Neural cell (in vitro differentiated cells): ENCODE measurements around the gene MICALL1.

Experiments
- CTCF ChIP-seq: fragments of 450-650 bp; IDR thresholded peaks from 2 replicates; pipeline ENCODE4 v1.5.1; 2014; ENCODE audit warnings: antibody characterized with exemption, mild to moderate bottlenecking, moderate library complexity; ENCODE audit not compliant: poor library complexity, severe bottlenecking
- POLR2AphosphoS5 ChIP-seq: IDR thresholded peaks from 2 replicates; pipeline ENCODE4 v1.6.1; 2012
- RAD21 ChIP-seq: fragments of 450-650 bp; conservative IDR thresholded peaks from 2 replicates; pipeline ENCODE4 v1.6.1; 2014; ENCODE audit warnings: antibody characterized with exemption, mild to moderate bottlenecking, moderate library complexity
- REST ChIP-seq: IDR thresholded peaks from 2 replicates; pipeline ENCODE4 v1.6.1; 2012; ENCODE audit warnings: borderline replicate concordance
- SMC3 ChIP-seq: fragments of 450-650 bp; conservative IDR thresholded peaks from 2 replicates; pipeline ENCODE4 v1.6.1; 2014; ENCODE audit warnings: antibody characterized with exemption, mild to moderate bottlenecking, moderate library complexity; ENCODE audit not compliant: poor library complexity

GRCh38 chr22:37918580-37919270 is 12.6 kb downstream of the MICALL1 start:
- TF ChIP-seq CTCF (no peak), REST (no peak), RAD21 (no peak), POLR2AphosphoS5 (no peak), SMC3 (no peak)
